ENCODE measurements around the gene NUDT13.

The NUDT13 gene

DNA sequence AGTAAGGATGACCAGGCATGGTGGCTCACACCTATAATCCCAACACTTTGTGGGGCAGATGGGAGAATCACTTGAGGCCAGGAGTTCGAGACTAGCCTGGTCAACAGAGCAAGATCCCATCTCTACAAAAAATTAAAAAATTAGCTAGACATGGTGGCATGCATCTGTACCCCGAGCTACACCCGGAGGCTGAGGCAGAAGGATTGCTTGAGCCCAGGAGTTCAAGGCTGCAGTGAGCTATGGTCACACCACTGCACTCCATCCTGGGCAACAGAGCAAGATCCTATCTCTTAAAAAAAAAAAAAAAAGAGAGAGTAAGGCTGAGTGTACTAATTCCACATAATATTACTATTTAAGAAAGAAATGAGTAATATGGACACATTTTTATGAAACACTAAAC is 17.4 kb upstream of the NUDT13 start:
- peaks cover 83% of the 10 kb centered on the region for H3K79me2 ChIP-seq (ENCODE audit: low read length)
- H3K36me3 ChIP-seq (replicated peaks; ENCODE audit: low read depth, low read length): peaks cover 9% of the 10 kb centered on the region
- H4K20me1 ChIP-seq (ENCODE audit: insufficient read depth, low read length): peaks cover 61% of the 10 kb centered on the region
- peaks cover 19% of the 10 kb centered on the region for H3K4me1 ChIP-seq (ENCODE audit: low read length)
- no peaks in the 10 kb centered on the region for H3K9me3 ChIP-seq (ENCODE audit: insufficient read depth, low read length)
- H3K27ac ChIP-seq (ENCODE audit: low read length): no peak overlapping the region
- H3K4me2 ChIP-seq (ENCODE audit: low read length): no peak overlapping the region
- no peak overlapping the region for H3K9ac ChIP-seq (ENCODE audit: low read length)
- no peak overlapping the region for H3K4me3 ChIP-seq (ENCODE audit: low read length)
- H2AFZ ChIP-seq (ENCODE audit: low read depth, low read length): no peak overlapping the region
- no peaks in the 10 kb centered on the region for H3K27me3 ChIP-seq (ENCODE audit: low read depth, low read length)
- no peak for TF ChIP-seq EZH2phosphoT487 (IDR thresholded peaks at IDR 0.05; ENCODE audit: low read depth)
- TF ChIP-seq, protein P1, sequence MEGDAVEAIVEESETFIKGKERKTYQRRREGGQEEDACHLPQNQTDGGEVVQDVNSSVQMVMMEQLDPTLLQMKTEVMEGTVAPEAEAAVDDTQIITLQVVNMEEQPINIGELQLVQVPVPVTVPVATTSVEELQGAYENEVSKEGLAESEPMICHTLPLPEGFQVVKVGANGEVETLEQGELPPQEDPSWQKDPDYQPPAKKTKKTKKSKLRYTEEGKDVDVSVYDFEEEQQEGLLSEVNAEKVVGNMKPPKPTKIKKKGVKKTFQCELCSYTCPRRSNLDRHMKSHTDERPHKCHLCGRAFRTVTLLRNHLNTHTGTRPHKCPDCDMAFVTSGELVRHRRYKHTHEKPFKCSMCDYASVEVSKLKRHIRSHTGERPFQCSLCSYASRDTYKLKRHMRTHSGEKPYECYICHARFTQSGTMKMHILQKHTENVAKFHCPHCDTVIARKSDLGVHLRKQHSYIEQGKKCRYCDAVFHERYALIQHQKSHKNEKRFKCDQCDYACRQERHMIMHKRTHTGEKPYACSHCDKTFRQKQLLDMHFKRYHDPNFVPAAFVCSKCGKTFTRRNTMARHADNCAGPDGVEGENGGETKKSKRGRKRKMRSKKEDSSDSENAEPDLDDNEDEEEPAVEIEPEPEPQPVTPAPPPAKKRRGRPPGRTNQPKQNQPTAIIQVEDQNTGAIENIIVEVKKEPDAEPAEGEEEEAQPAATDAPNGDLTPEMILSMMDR (IDR thresholded peaks at IDR 0.05; ENCODE audit: low read depth, low read length): no peak

DNA sequence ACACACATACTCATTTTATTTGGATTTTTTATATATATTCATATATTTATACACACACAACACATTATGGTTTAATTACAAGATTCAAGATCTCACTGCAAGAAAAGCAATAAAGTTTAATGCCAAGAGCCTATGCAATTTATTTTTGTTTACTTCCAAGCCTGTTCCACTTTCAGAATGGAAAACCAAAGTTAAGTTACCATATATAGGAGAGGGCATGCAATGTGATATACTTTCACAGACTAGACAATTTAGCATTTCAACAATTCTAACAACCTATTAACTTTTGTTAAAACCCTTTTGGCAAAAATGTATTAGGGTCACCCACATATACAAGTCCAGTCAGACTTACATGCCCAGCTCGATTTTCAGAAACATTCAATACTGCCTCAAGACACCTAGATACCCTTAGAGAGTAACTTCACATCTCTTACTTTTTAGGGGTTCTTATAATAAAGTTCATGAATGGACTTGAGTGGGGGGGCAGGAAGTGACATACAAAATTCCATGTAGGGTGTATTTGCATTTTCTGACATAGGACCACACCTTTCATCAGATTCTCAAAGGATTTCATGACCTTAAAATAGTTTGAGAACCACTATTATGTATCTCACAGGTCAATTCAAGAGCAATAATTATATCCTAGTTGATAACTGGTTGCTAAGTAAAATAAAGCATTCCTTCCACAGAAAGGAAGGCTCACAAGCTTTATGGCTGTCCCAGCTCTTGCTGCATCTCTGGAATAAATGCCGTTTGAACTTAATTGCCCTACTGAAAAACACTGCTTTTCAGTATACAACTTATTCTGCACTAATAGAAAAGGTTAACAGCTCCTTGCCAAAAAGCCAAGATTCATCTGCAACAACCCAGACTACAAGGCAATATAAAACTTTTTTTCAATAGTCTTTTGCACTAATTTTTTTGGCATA is 16.1 kb upstream of the NUDT13 start:
- H3K27ac ChIP-seq (ENCODE audit: low read length): no peak overlapping the region
- H4K20me1 ChIP-seq (ENCODE audit: insufficient read depth, low read length): peaks cover 48% of the 10 kb centered on the region
- no peak overlapping the region for H2AFZ ChIP-seq (ENCODE audit: low read depth, low read length)
- peak overlapping the region; percentile 98 for H3K4me3 ChIP-seq (ENCODE audit: low read length)
- peaks cover 70% of the 10 kb centered on the region for H3K79me2 ChIP-seq (ENCODE audit: low read length)
- peak overlapping the region; percentile 84 for H3K4me2 ChIP-seq (ENCODE audit: low read length)
- no peaks in the 10 kb centered on the region for H3K9me3 ChIP-seq (ENCODE audit: insufficient read depth, low read length)
- peaks cover 22% of the 10 kb centered on the region for H3K4me1 ChIP-seq (ENCODE audit: low read length)
- H3K9ac ChIP-seq (ENCODE audit: low read length): peak overlapping the region; percentile 86
- peaks cover 9% of the 10 kb centered on the region for H3K36me3 ChIP-seq (replicated peaks; ENCODE audit: low read depth, low read length)
- H3K27me3 ChIP-seq (ENCODE audit: low read depth, low read length): no peaks in the 10 kb centered on the region
- TF ChIP-seq, protein P1 (IDR thresholded peaks at IDR 0.05; ENCODE audit: low read depth, low read length): no peak
- no peak for TF ChIP-seq EZH2phosphoT487 (IDR thresholded peaks at IDR 0.05; ENCODE audit: low read depth)

DNA sequence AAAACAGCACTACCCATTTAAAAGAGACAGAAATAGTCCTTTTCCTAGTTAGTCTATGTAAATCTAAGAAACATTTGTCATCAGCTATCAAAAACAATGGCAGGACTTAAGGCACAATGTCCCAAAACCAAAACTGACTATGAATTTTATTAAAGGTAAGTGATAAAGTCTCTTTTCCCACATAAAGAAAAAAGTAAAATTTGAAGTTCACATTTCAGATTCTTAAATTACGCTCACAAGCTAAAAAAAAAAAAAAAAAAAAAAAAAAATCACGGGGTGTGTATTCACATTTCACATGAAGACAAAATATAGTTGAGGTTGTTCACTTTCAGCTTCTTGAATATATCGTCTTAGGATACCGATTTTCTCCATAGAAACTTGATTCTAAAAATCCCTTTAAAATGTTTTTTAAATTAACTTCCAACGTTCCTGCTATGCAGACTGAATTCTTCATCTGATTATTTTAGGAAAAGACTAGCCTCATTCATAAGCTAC is 15.2 kb upstream of the NUDT13 start:
- TF ChIP-seq EZH2phosphoT487 (IDR thresholded peaks at IDR 0.05; ENCODE audit: low read depth): no peak
- TF ChIP-seq, protein P1 (IDR thresholded peaks at IDR 0.05; ENCODE audit: low read depth, low read length): no peak
- Histone ChIP-seq H3K9ac (ENCODE audit: low read length) (peak overlapping the region; percentile 86), H3K27ac (ENCODE audit: low read length) (peak overlapping the region; percentile 88)

DNA sequence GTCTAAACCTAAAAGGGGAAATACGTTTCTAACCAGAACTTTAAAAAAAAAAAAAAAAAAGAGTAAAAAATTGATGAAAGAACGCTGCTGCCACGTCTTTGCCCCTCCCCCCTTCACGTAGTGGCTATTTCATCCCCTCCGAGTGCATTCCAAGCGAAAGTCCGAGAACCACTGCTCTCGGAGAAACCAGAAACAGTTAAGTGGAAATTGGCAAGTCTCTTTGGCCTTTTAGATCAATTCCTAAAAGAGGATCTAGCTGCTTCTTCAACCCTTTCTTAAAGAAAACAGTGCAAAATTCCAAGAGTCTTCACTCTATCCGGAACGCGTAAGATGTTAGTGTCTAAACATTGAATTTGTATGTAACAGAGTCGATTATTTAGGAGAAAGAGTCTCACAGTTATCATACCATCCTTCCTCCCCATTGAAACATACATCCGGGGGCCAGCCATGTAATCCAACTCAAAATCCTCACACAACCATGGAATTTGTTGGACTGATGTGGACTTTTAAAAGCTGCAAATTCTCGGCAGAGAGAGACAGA is 14.7 kb upstream of the NUDT13 start:
- H3K4me1 ChIP-seq (ENCODE audit: low read length): peaks cover 22% of the 10 kb centered on the region
- H3K79me2 ChIP-seq (ENCODE audit: low read length): peaks cover 57% of the 10 kb centered on the region

More for the DNA sequence above, 15.2 kb upstream of the NUDT13 start:
- no peaks in the 10 kb centered on the region for H3K9me3 ChIP-seq (ENCODE audit: insufficient read depth, low read length)
- H3K4me1 ChIP-seq (ENCODE audit: low read length): peaks cover 22% of the 10 kb centered on the region
- H3K36me3 ChIP-seq (replicated peaks; ENCODE audit: low read depth, low read length): peaks cover 9% of the 10 kb centered on the region
- H4K20me1 ChIP-seq (ENCODE audit: insufficient read depth, low read length): peaks cover 39% of the 10 kb centered on the region
- no peak overlapping the region for H2AFZ ChIP-seq (ENCODE audit: low read depth, low read length)
- H3K79me2 ChIP-seq (ENCODE audit: low read length): peaks cover 63% of the 10 kb centered on the region
- peak overlapping the region; percentile 84 for H3K4me2 ChIP-seq (ENCODE audit: low read length)
- H3K4me3 ChIP-seq (ENCODE audit: low read length): peak overlapping the region; percentile 98
- no peaks in the 10 kb centered on the region for H3K27me3 ChIP-seq (ENCODE audit: low read depth, low read length)

More for the DNA sequence above, 14.7 kb upstream of the NUDT13 start:
- Histone ChIP-seq H2AFZ (ENCODE audit: low read depth, low read length) (peak overlapping the region; percentile 33), H4K20me1 (ENCODE audit: insufficient read depth, low read length) (peaks cover 34% of the 10 kb centered on the region), H3K9ac (ENCODE audit: low read length) (peak overlapping the region; percentile 86), H3K36me3 (replicated peaks; ENCODE audit: low read depth, low read length) (peaks cover 9% of the 10 kb centered on the region), H3K9me3 (ENCODE audit: insufficient read depth, low read length) (no peaks in the 10 kb centered on the region), H3K27me3 (ENCODE audit: low read depth, low read length) (no peaks in the 10 kb centered on the region), H3K4me2 (ENCODE audit: low read length) (peak overlapping the region; percentile 84), H3K27ac (ENCODE audit: low read length) (peak overlapping the region; percentile 88), H3K4me3 (ENCODE audit: low read length) (peak overlapping the region; percentile 98)
- TF ChIP-seq EZH2phosphoT487 (IDR thresholded peaks at IDR 0.05; ENCODE audit: low read depth): no peak
- TF ChIP-seq, protein P1 (IDR thresholded peaks at IDR 0.05; ENCODE audit: low read depth, low read length): no peak

Measured in OCI-LY3 (cell line).